Embryonic facial prominence (tissue), 1 donor: ENCODE measurements around the gene ARL8B.

Source experiments
- DNase-seq: peaks from one replicate; pipeline ENCODE4 v3.0.0-alpha.2; 2016; ENCODE audit errors: extremely low spot score

ARL8B gene

GRCh38 chr3:5186089-5186857 is 64.2 kb downstream of the ARL8B start:
- no peak for DNase-seq

- DNase-seq = no peak
These were observed 64.7 kb downstream of the ARL8B start for GRCh38 chr3:5186858-5187155.

- DNase-seq = peak; percentile 68
These were observed 65.2 kb downstream of the ARL8B start, which contains the start of gene EDEM1 for GRCh38 chr3:5187156-5187919. Gene EDEM1, plus strand, starts transcription at chr3:5187707. Its CDS starts 99 bp downstream, at chr3:5187806.

GRCh38 chr3:5187920-5188418 is 65.9 kb downstream of the ARL8B start:
- no peak for DNase-seq

- no peak for DNase-seq
These were observed 66.5 kb downstream of the ARL8B start for GRCh38 chr3:5188419-5189221.

- no peak for DNase-seq
These were observed 68.2 kb downstream of the ARL8B start for GRCh38 chr3:5190147-5190791.

GRCh38 chr3:5191555-5192304 is 69.6 kb downstream of the ARL8B start:
- no peak for DNase-seq

- DNase-seq = no peak
These were observed 70.7 kb downstream of the ARL8B start for GRCh38 chr3:5192571-5193365.

GRCh38 chr3:5194341-5194740 is 72.2 kb downstream of the ARL8B start:
- no peak for DNase-seq

- no peak for DNase-seq
These were observed 72.9 kb downstream of the ARL8B start for GRCh38 chr3:5194801-5195509.

- DNase-seq = no peak
These were observed 73.5 kb downstream of the ARL8B start for GRCh38 chr3:5195605-5196004.

- no peak for DNase-seq
These were observed 74.9 kb downstream of the ARL8B start for GRCh38 chr3:5197022-5197421.

GRCh38 chr3:5197470-5198312 is 75.6 kb downstream of the ARL8B start:
- no peak for DNase-seq

- no peak for DNase-seq
These were observed 76.2 kb downstream of the ARL8B start for GRCh38 chr3:5198313-5198677.

- no peak for DNase-seq
These were observed 77.1 kb downstream of the ARL8B start for GRCh38 chr3:5198986-5199731.

GRCh38 chr3:5201536-5201935 is 79.4 kb downstream of the ARL8B start:
- DNase-seq = no peak

GRCh38 chr3:5202222-5202621 is 80.1 kb downstream of the ARL8B start:
- DNase-seq = no peak
